ENCODE measurements around the gene CCDC90B. TPM values are rescaled to one million over a fixed set of nuclear protein-coding genes. Genes with fewer than 3 reads are reported as not detected.

CCDC90B gene
- polyA plus RNA-seq, 1 of the 3 experiments (the other 2 are of a cell fraction): 47.9 TPM

DNA sequence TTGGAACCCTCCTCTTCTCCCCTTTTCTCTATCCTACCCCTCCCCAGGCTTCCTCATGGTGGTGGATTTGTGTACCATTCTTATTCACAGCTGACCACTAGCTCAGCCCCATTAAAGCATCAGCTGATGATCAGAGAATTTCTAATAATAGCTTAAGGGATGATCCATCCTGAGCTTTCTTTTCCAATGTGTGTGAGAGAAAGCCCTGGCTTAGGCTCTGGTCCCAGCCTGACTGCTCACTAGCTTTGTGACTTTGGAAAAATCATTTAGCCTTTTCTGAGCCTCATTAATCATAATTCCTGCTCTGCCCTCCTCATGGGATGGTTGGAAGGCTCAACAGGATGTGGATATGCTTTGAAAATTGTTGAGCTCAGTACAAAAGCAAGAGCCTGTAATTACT lies 26.3 kb upstream of the CCDC90B start:
- Histone ChIP-seq H2AFZ (ENCODE audit: low read depth) (no peak overlapping the region), H3K79me2 (ENCODE audit: insufficient read depth) (no peaks in the 10 kb centered on the region), H3K9me2 (no peaks in the 10 kb centered on the region), H3K36me3 (replicated peaks in 1 of 2; ENCODE audit: control insufficient read depth in 1 of 2, insufficient read depth in 2 of 2, low read length in 1 of 2) (no peaks in the 10 kb centered on the region), H3K27me3 (ENCODE audit: insufficient read depth) (no peaks in the 10 kb centered on the region), H3K4me1 (ENCODE audit: control insufficient read depth in 1 of 2, insufficient read depth in 2 of 2, low read depth in 1 of 2, low read length in 1 of 2) (no peaks in the 10 kb centered on the region), H3F3A (replicated peaks; ENCODE audit: insufficient read depth) (no peaks in the 10 kb centered on the region), H3K9me3 (no peaks in the 10 kb centered on the region), H3K9ac (no peak overlapping the region), H3K27ac (ENCODE audit: low read depth in 2 of 2, low read length in 1 of 2) (no peak overlapping the region), H3K4me3 (ENCODE audit: low read depth in 2 of 2, low read length in 1 of 2) (no peak overlapping the region), H4K20me1 (ENCODE audit: insufficient read depth) (no peaks in the 10 kb centered on the region), H3K4me2 (no peak overlapping the region)
- TF ChIP-seq, protein P1, sequence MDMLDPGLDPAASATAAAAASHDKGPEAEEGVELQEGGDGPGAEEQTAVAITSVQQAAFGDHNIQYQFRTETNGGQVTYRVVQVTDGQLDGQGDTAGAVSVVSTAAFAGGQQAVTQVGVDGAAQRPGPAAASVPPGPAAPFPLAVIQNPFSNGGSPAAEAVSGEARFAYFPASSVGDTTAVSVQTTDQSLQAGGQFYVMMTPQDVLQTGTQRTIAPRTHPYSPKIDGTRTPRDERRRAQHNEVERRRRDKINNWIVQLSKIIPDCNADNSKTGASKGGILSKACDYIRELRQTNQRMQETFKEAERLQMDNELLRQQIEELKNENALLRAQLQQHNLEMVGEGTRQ (IDR thresholded peaks at IDR 0.05; ENCODE audit: borderline replicate concordance, low read depth, low read length): no peak
- no peak for TF ChIP-seq FOSL2 (IDR thresholded peaks at IDR 0.05; ENCODE audit: borderline replicate concordance, low read depth)
- CTCF ChIA-PET: interaction anchor here (0.7 to 0.8 kb wide), 2 partner anchors 20 kb away, joined by 3 read pairs; no protein-coding TSS in a partner anchor
- POLR2A ChIA-PET: no interaction called here
- DNase-seq: no peak

DNA sequence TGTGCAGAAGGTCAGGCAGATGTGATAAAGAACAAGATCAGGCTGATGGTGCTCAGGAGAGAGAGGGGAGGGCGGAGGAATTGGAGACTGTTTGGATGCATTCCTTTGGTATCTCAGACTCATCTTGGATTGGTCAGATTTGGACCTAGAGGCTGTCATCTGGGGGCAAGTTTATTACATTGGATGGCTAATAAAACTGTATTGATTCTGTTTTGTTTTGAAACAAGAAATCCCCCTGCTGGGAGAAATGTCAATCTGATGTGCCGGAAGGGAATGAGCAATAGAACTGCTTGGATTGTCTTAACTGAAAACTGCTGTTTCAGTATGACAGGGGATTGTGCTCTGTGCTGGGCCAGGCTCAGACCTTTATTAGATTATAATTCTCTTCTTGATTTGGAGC lies 25.5 kb upstream of the CCDC90B start:
- Histone ChIP-seq H3K4me2 (no peak overlapping the region), H3K27ac (ENCODE audit: low read depth in 2 of 2, low read length in 1 of 2) (no peak overlapping the region), H3F3A (replicated peaks; ENCODE audit: insufficient read depth) (no peaks in the 10 kb centered on the region), H3K36me3 (replicated peaks in 1 of 2; ENCODE audit: control insufficient read depth in 1 of 2, insufficient read depth in 2 of 2, low read length in 1 of 2) (no peaks in the 10 kb centered on the region), H3K27me3 (ENCODE audit: insufficient read depth) (no peaks in the 10 kb centered on the region), H2AFZ (ENCODE audit: low read depth) (no peak overlapping the region), H3K79me2 (ENCODE audit: insufficient read depth) (no peaks in the 10 kb centered on the region), H4K20me1 (ENCODE audit: insufficient read depth) (no peaks in the 10 kb centered on the region), H3K9me3 (no peaks in the 10 kb centered on the region), H3K4me1 (ENCODE audit: control insufficient read depth in 1 of 2, insufficient read depth in 2 of 2, low read depth in 1 of 2, low read length in 1 of 2) (no peaks in the 10 kb centered on the region; a peak in 1 of 4 replicates), H3K9me2 (no peaks in the 10 kb centered on the region), H3K9ac (no peak overlapping the region), H3K4me3 (ENCODE audit: low read depth in 2 of 2, low read length in 1 of 2) (no peak overlapping the region)
- POLR2A ChIA-PET: no interaction called here
- CTCF ChIA-PET: interaction anchor here (0.8 kb wide), 1 partner anchor 19 kb away, joined by 3 read pairs; no protein-coding TSS in a partner anchor
- no peak for DNase-seq
- 66% methylated on average over 2 of the region's 2 CpGs for WGBS (ENCODE audit: low lambda C conversion rate)
- TF ChIP-seq SMC3 (IDR thresholded peaks at IDR 0.05; ENCODE audit: low read depth, low read length) (no peak), RFX5 (IDR thresholded peaks at IDR 0.05; ENCODE audit: low read length) (no peak), TAF1 (IDR thresholded peaks at IDR 0.05; ENCODE audit: borderline replicate concordance, low read depth, low read length) (no peak), MEF2A (IDR thresholded peaks at IDR 0.05; ENCODE audit: borderline replicate concordance, low read depth) (no peak), ELF1 (IDR thresholded peaks at IDR 0.05) (no peak), FOSL2 (IDR thresholded peaks at IDR 0.05; ENCODE audit: borderline replicate concordance, low read depth) (no peak), POLR2AphosphoS5 (IDR thresholded peaks at IDR 0.05; ENCODE audit: low read depth, low read length) (no peak), EP300 (IDR thresholded peaks at IDR 0.05; ENCODE audit: borderline replicate concordance in 1 of 2, low read depth in 1 of 2, low read length in 1 of 2) (no peak), NRF1 (IDR thresholded peaks at IDR 0.05; ENCODE audit: low read depth, low read length) (no peak), MXI1 (IDR thresholded peaks at IDR 0.05; ENCODE audit: low read depth, low read length) (no peak), FOXJ3 (CRISPR knock-in tag; IDR thresholded peaks at IDR 0.05) (no peak), CHD2 (IDR thresholded peaks at IDR 0.05; ENCODE audit: low read length, partially characterized antibody) (no peak)
- TF ChIP-seq, protein P2, sequence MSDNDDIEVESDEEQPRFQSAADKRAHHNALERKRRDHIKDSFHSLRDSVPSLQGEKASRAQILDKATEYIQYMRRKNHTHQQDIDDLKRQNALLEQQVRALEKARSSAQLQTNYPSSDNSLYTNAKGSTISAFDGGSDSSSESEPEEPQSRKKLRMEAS (IDR thresholded peaks at IDR 0.05; ENCODE audit: low read depth): no peak
- TF ChIP-seq, protein P3, sequence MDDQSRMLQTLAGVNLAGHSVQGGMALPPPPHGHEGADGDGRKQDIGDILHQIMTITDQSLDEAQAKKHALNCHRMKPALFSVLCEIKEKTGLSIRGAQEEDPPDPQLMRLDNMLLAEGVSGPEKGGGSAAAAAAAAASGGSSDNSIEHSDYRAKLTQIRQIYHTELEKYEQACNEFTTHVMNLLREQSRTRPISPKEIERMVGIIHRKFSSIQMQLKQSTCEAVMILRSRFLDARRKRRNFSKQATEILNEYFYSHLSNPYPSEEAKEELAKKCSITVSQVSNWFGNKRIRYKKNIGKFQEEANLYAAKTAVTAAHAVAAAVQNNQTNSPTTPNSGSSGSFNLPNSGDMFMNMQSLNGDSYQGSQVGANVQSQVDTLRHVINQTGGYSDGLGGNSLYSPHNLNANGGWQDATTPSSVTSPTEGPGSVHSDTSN (IDR thresholded peaks at IDR 0.05): no peak
- TF ChIP-seq, protein P4, sequence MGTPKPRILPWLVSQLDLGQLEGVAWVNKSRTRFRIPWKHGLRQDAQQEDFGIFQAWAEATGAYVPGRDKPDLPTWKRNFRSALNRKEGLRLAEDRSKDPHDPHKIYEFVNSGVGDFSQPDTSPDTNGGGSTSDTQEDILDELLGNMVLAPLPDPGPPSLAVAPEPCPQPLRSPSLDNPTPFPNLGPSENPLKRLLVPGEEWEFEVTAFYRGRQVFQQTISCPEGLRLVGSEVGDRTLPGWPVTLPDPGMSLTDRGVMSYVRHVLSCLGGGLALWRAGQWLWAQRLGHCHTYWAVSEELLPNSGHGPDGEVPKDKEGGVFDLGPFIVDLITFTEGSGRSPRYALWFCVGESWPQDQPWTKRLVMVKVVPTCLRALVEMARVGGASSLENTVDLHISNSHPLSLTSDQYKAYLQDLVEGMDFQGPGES (IDR thresholded peaks at IDR 0.05; ENCODE audit: low read depth, low read length): no peak
- TF ChIP-seq, protein P5, sequence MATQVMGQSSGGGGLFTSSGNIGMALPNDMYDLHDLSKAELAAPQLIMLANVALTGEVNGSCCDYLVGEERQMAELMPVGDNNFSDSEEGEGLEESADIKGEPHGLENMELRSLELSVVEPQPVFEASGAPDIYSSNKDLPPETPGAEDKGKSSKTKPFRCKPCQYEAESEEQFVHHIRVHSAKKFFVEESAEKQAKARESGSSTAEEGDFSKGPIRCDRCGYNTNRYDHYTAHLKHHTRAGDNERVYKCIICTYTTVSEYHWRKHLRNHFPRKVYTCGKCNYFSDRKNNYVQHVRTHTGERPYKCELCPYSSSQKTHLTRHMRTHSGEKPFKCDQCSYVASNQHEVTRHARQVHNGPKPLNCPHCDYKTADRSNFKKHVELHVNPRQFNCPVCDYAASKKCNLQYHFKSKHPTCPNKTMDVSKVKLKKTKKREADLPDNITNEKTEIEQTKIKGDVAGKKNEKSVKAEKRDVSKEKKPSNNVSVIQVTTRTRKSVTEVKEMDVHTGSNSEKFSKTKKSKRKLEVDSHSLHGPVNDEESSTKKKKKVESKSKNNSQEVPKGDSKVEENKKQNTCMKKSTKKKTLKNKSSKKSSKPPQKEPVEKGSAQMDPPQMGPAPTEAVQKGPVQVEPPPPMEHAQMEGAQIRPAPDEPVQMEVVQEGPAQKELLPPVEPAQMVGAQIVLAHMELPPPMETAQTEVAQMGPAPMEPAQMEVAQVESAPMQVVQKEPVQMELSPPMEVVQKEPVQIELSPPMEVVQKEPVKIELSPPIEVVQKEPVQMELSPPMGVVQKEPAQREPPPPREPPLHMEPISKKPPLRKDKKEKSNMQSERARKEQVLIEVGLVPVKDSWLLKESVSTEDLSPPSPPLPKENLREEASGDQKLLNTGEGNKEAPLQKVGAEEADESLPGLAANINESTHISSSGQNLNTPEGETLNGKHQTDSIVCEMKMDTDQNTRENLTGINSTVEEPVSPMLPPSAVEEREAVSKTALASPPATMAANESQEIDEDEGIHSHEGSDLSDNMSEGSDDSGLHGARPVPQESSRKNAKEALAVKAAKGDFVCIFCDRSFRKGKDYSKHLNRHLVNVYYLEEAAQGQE (IDR thresholded peaks at IDR 0.05; ENCODE audit: low read depth, low read length): no peak

Data from SK-N-SH (cell line).